A673 (cell line): Measurements from ENCODE around the gene NDUFB4. TPM values are rescaled to one million over a fixed set of nuclear protein-coding genes. Genes with fewer than 3 reads are reported as not detected.

Source experiments
- BruUV-seq: library from RNA; stranded (reverse); fragments of 400-500 nt; replicated peaks from 2 replicates; lab custom pipeline; 2021; lab: Mats Ljungman, UMichigan
- CTCF ChIA-PET: fragments of 300-600 bp; sonication (Branson Sonifier 250); formaldehyde crosslinking; loops from one replicate; lab custom pipeline; 2022; ENCODE audit warnings: antibody characterized with exemption; lab: Charles Lee
- POLR2A ChIA-PET: fragments of 300-600 bp; sonication (Branson Sonifier 250); formaldehyde crosslinking; loops from one replicate; lab custom pipeline; 2022; ENCODE audit warnings: antibody characterized with exemption; ENCODE audit not compliant: low non-redundant PET; lab: Charles Lee
- DNase-seq: peaks from one replicate; pipeline ENCODE4 v3.0.0-alpha.2; 2015; ENCODE audit warnings: low spot score
- H3K27ac ChIP-seq: fragments of 200-600 bp; sonication (generic); 2 replicates; pipeline ENCODE4 v1.5.1; 2016; ENCODE audit warnings: mixed run types, low read depth, mild to moderate bottlenecking, mixed read lengths, antibody characterized with exemption, low read length; ENCODE audit not compliant: poor library complexity, severe bottlenecking
- H3K27me3 ChIP-seq: fragments of 200-600 bp; sonication (generic); replicated peaks from 2 replicates; pipeline ENCODE4 v1.6.1; 2017; ENCODE audit warnings: mixed run types, low read depth, mild to moderate bottlenecking, mixed read lengths, antibody characterized with exemption, low read length; ENCODE audit not compliant: insufficient read depth, poor library complexity
- H3K36me3 ChIP-seq: fragments of 200-600 bp; sonication (generic); 2 replicates; pipeline ENCODE4 v1.6.1; 2016; ENCODE audit warnings: mixed run types, mild to moderate bottlenecking, mixed read lengths, antibody characterized with exemption, low read length; ENCODE audit not compliant: insufficient read depth, poor library complexity, severe bottlenecking
- H3K4me1 ChIP-seq: fragments of 200-600 bp; sonication (generic); 2 replicates; pipeline ENCODE4 v1.6.1; 2017; ENCODE audit warnings: mixed run types, mild to moderate bottlenecking, mixed read lengths, antibody characterized with exemption, low read length; ENCODE audit not compliant: insufficient read depth, poor library complexity, severe bottlenecking
- H3K4me3 ChIP-seq: fragments of 200-600 bp; sonication (generic); 2 replicates; pipeline ENCODE4 v1.5.1; 2016; ENCODE audit warnings: low read depth, mixed run types, mild to moderate bottlenecking, mixed read lengths, low read length; ENCODE audit not compliant: poor library complexity, severe bottlenecking
- H3K9me3 ChIP-seq: fragments of 200-600 bp; sonication (generic); 2 replicates; pipeline ENCODE4 v1.6.1; 2016; ENCODE audit warnings: mixed run types, low read depth, mild to moderate bottlenecking, mixed read lengths, antibody characterized with exemption, low read length; ENCODE audit not compliant: poor library complexity, severe bottlenecking
- EZH2 ChIP-seq: fragments of 200-600 bp; sonication (generic); IDR thresholded peaks from 2 replicates; pipeline ENCODE4 v1.6.1; 2017; ENCODE audit warnings: borderline replicate concordance, low read depth, mild to moderate bottlenecking, mixed read lengths, antibody characterized with exemption, low read length; ENCODE audit not compliant: poor library complexity, severe bottlenecking
- intact Hi-C: fragments of 100-400 bp; cut with micrococcal nuclease; formaldehyde crosslinking; loops from one replicate; pipeline ENCODE4 v1.10.0; 2022; ENCODE audit not compliant: unreplicated experiment
- total RNA-seq: library from RNA; stranded (reverse); gene quantifications from 2 replicates; pipeline ENCODE4 v1.2.3, GENCODE V29; 2021
- TF ChIP-seq, protein P1 (sequence below): fragments of 300-800, 200-600 bp; sonication (generic); conservative IDR thresholded peaks from 2 replicates; pipeline ENCODE4 v1.5.1; 2017; ENCODE audit warnings: low read depth, mild to moderate bottlenecking, antibody characterized with exemption, low read length, moderate library complexity, mixed read lengths

The NDUFB4 gene
- total RNA-seq, 1 experiment from 2014 or later: 200 TPM

DNA sequence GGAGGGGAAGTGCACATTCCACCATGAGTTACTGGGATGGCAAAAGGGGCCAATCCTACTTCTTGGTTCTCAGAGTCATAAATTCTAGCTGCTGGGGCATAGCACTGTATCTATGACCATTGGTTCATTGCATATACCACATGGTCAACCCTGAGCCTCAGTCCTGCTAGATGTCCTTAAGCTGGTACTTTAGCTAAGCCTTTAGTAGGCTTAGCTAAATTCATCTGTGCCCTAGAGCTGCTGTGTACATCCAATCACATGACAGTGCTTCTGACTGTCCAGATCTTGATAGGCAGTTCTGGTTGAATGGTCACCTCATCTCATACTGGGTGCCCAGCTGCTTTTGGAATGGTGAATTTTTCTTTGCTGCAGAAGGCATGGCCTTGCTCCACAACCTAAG lies 8.2 kb downstream of the NDUFB4 start:
- TF ChIP-seq, protein P1, sequence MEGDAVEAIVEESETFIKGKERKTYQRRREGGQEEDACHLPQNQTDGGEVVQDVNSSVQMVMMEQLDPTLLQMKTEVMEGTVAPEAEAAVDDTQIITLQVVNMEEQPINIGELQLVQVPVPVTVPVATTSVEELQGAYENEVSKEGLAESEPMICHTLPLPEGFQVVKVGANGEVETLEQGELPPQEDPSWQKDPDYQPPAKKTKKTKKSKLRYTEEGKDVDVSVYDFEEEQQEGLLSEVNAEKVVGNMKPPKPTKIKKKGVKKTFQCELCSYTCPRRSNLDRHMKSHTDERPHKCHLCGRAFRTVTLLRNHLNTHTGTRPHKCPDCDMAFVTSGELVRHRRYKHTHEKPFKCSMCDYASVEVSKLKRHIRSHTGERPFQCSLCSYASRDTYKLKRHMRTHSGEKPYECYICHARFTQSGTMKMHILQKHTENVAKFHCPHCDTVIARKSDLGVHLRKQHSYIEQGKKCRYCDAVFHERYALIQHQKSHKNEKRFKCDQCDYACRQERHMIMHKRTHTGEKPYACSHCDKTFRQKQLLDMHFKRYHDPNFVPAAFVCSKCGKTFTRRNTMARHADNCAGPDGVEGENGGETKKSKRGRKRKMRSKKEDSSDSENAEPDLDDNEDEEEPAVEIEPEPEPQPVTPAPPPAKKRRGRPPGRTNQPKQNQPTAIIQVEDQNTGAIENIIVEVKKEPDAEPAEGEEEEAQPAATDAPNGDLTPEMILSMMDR: no peak
- TF ChIP-seq EZH2: no peak
- no peaks in the 10 kb centered on the region for H3K9me3 ChIP-seq
- ChIA-PET POLR2A (no interaction called here), CTCF (no interaction called here)
- H3K27ac ChIP-seq: no peak overlapping the region
- peaks cover 31% of the 10 kb centered on the region for H3K36me3 ChIP-seq
- intact Hi-C loops: no loop called here
- no TSS peak for BruUV-seq
- no peaks in the 10 kb centered on the region for H3K27me3 ChIP-seq
- no peak for DNase-seq
- H3K4me3 ChIP-seq: no peak overlapping the region
- peaks cover 3% of the 10 kb centered on the region for H3K4me1 ChIP-seq

DNA sequence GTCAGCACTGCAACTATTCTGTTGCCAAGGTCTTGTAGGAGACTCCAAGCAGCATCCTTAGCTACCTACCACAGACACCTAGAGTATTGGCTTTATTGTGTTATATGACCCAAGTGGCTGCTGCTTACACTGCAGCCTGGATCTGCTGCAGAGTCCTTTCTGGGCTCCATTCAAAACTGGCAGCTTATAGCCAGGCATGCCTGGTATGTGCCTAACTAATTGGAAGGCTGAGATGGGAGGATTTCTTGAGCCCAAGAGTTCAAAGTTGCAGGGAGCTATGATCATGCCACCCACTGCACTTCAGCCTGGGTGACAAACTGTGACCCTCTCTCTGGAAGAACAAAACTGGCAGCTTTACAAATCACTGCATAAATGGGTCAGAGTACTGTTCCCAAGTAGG lies 8.6 kb downstream of the NDUFB4 start:
- DNase-seq: no peak
- Histone ChIP-seq H3K27me3 (no peaks in the 10 kb centered on the region), H3K27ac (no peak overlapping the region), H3K9me3 (no peaks in the 10 kb centered on the region), H3K4me3 (no peak overlapping the region), H3K4me1 (peaks cover 3% of the 10 kb centered on the region), H3K36me3 (peaks cover 27% of the 10 kb centered on the region)
- TF ChIP-seq, protein P1: no peak
- no peak for TF ChIP-seq EZH2
- CTCF ChIA-PET: no interaction called here
- POLR2A ChIA-PET: no interaction called here
- intact Hi-C loops: no loop called here
- BruUV-seq: no TSS peak

DNA sequence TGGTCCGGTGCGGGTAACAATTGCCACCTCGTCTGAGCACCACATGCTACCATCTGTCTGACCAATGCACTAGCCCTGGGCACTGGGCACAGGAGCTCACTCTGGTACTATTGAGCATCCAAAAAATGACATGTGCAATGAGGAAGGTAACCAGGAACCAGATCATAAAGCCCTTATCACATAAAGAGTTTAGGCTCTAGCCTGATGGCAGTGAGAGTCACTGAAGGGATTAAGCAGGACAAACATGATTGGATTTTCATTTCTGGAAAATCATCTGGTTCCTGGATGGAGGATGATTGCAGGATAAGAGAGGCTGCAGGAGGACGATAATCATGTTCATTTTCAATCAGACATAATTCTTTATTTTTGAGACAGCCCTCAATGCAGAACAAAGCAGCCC lies 12.4 kb downstream of the NDUFB4 start:
- H3K36me3 ChIP-seq: no peaks in the 10 kb centered on the region
- H3K4me3 ChIP-seq: no peak overlapping the region
- no peak overlapping the region for H3K27ac ChIP-seq
- H3K27me3 ChIP-seq: no peaks in the 10 kb centered on the region
- CTCF ChIA-PET: no interaction called here
- no peaks in the 10 kb centered on the region for H3K4me1 ChIP-seq
- intact Hi-C loops: no loop called here
- no peak for DNase-seq
- POLR2A ChIA-PET: no interaction called here
- H3K9me3 ChIP-seq: no peaks in the 10 kb centered on the region
- no TSS peak for BruUV-seq
- TF ChIP-seq, protein P1: no peak
- no peak for TF ChIP-seq EZH2
